WTC11 (cell line): ENCODE measurements around the gene ARF6. TPM values are rescaled to one million over a fixed set of nuclear protein-coding genes. Genes with fewer than 3 reads are reported as not detected.

ENCODE experiments used
- ATAC-seq: fragments of 200-7000 bp; cut with Tn5 transposase; 2 replicates; pipeline ENCODE4 v1.10.0; 2021; ENCODE audit warnings: mild to moderate bottlenecking, moderate library complexity
- CTCF ChIA-PET: fragments of 300-600 bp; sonication (Branson Sonifier 250); formaldehyde crosslinking; loops from one replicate; lab custom pipeline; 2021; ENCODE audit warnings: antibody characterized with exemption; lab: Charles Lee
- POLR2A ChIA-PET: fragments of 350-600 bp; sonication (Branson Sonifier 250); formaldehyde crosslinking; loops from one replicate; lab custom pipeline; 2021; ENCODE audit warnings: antibody characterized with exemption; lab: Charles Lee
- DNase-seq: peaks from one replicate; pipeline ENCODE4 v3.0.0; 2021; ENCODE audit warnings: low spot score
- H3K27ac Mint-ChIP-seq: 2 replicates; pipeline ENCODE4 v1.8.0; 2021; ENCODE audit warnings: mixed read lengths
- H3K27me3 Mint-ChIP-seq: 2 replicates; pipeline ENCODE4 v1.8.0; 2021; ENCODE audit warnings: low read depth, mild to moderate bottlenecking, moderate library complexity, mixed read lengths
- H3K36me3 Mint-ChIP-seq: 2 replicates; pipeline ENCODE4 v1.8.0; 2021; ENCODE audit warnings: mixed read lengths
- H3K4me1 Mint-ChIP-seq: 2 replicates; pipeline ENCODE4 v1.8.0; 2022; ENCODE audit warnings: mixed read lengths
- H3K4me3 Mint-ChIP-seq: 2 replicates; pipeline ENCODE4 v1.8.0; 2021; ENCODE audit warnings: mild to moderate bottlenecking, moderate library complexity, mixed read lengths
- H3K9me3 Mint-ChIP-seq: 2 replicates; pipeline ENCODE4 v1.8.0; 2021; ENCODE audit warnings: mixed read lengths
- CBFB ChIP-seq: sonication (generic); formaldehyde crosslinking; IDR thresholded peaks from 2 replicates; pipeline ENCODE4 v1.8.1; 2022; ENCODE audit warnings: mild to moderate bottlenecking, low read depth, missing genetic modification reagents
- FOXJ3 ChIP-seq: sonication (generic); formaldehyde crosslinking; IDR thresholded peaks from 2 replicates; pipeline ENCODE4 v1.9.0; 2021; ENCODE audit warnings: missing genetic modification reagents, mild to moderate bottlenecking, borderline replicate concordance
- JAZF1 ChIP-seq: fragments of 250-450 bp; sonication (Bioruptor Pico); IDR thresholded peaks from 2 replicates; pipeline ENCODE4 v1.9.0; 2021; ENCODE audit warnings: moderate library complexity, mild to moderate bottlenecking, inconsistent platforms
- JUN ChIP-seq: sonication (generic); formaldehyde crosslinking; IDR thresholded peaks from 2 replicates; pipeline ENCODE4 v1.8.0; 2023; ENCODE audit warnings: mild to moderate bottlenecking, missing genetic modification reagents
- KAT7 ChIP-seq: sonication (generic); formaldehyde crosslinking; IDR thresholded peaks from 2 replicates; pipeline ENCODE4 v1.8.1; 2023; ENCODE audit warnings: missing genetic modification reagents, mild to moderate bottlenecking, borderline replicate concordance
- RELA ChIP-seq: sonication (generic); formaldehyde crosslinking; IDR thresholded peaks from 2 replicates; pipeline ENCODE4 v1.8.1; 2022; ENCODE audit warnings: missing genetic modification reagents, mild to moderate bottlenecking, borderline replicate concordance
- TEAD4 ChIP-seq: sonication (generic); formaldehyde crosslinking; IDR thresholded peaks from 2 replicates; pipeline ENCODE4 v1.8.0; 2022; ENCODE audit warnings: mild to moderate bottlenecking, missing genetic modification reagents
- USF1 ChIP-seq: sonication (generic); formaldehyde crosslinking; IDR thresholded peaks from 2 replicates; pipeline ENCODE4 v1.8.0; 2022; ENCODE audit warnings: mild to moderate bottlenecking, missing genetic modification reagents
- ZNF219 ChIP-seq: sonication (generic); formaldehyde crosslinking; IDR thresholded peaks from 2 replicates; pipeline ENCODE4 v1.8.0; 2023; ENCODE audit warnings: missing genetic modification reagents, mild to moderate bottlenecking, borderline replicate concordance
- ZNF232 ChIP-seq: sonication (generic); formaldehyde crosslinking; IDR thresholded peaks from 2 replicates; pipeline ENCODE4 v1.8.0; 2022; ENCODE audit warnings: mild to moderate bottlenecking, missing genetic modification reagents
- ZNF416 ChIP-seq: fragments of 250-450 bp; sonication (Bioruptor Pico); IDR thresholded peaks from 2 replicates; pipeline ENCODE4 v1.9.0; 2021; ENCODE audit warnings: mild to moderate bottlenecking, inconsistent platforms
- ZNF532 ChIP-seq: fragments of 250-450 bp; sonication (Bioruptor Pico); IDR thresholded peaks from 2 replicates; pipeline ENCODE4 v1.9.0; 2021; ENCODE audit warnings: mild to moderate bottlenecking, borderline replicate concordance
- total RNA-seq: library from RNA; stranded (reverse); gene quantifications from 3 replicates; pipeline ENCODE4 v1.2.3, GENCODE V29; 2021
- TF ChIP-seq, protein P1 (sequence below): sonication (generic); formaldehyde crosslinking; IDR thresholded peaks from 2 replicates; pipeline ENCODE4 v1.8.0; 2022; ENCODE audit warnings: mild to moderate bottlenecking, missing genetic modification reagents
- TF ChIP-seq, protein P2 (sequence below): sonication (generic); formaldehyde crosslinking; IDR thresholded peaks from 2 replicates; pipeline ENCODE4 v1.8.1; 2023; ENCODE audit warnings: mild to moderate bottlenecking, missing genetic modification reagents, moderate library complexity

Gene ARF6
- total RNA-seq, 1 experiment from 2014 or later: 55.9 TPM

GRCh38 chr14:49919825-49920659, 27.2 kb downstream of the ARF6 start:
- no peak for ATAC-seq

GRCh38 chr14:49920935-49921334, 28.1 kb downstream of the ARF6 start:
- ChIA-PET CTCF (no interaction called here), POLR2A (interaction anchor here (0.5 kb wide), 1 partner anchor 11 kb away, joined by 3 read pairs; no protein-coding TSS in a partner anchor)
- Mint-ChIP-seq H3K36me3 (no peaks in the 10 kb centered on the region), H3K9me3 (peaks cover 4% of the 10 kb centered on the region), H3K27ac (no peak overlapping the region), H3K27me3 (no peaks in the 10 kb centered on the region), H3K4me1 (no peaks in the 10 kb centered on the region; the same call in 1 of the 2 replicates), H3K4me3 (no peak overlapping the region)
- DNase-seq (no peak), ATAC-seq (no peak)
- TF ChIP-seq JUN (CRISPR knock-in tag) (no peak), JAZF1 (no peak), CBFB (CRISPR knock-in tag) (no peak)
- TF ChIP-seq, protein P1, sequence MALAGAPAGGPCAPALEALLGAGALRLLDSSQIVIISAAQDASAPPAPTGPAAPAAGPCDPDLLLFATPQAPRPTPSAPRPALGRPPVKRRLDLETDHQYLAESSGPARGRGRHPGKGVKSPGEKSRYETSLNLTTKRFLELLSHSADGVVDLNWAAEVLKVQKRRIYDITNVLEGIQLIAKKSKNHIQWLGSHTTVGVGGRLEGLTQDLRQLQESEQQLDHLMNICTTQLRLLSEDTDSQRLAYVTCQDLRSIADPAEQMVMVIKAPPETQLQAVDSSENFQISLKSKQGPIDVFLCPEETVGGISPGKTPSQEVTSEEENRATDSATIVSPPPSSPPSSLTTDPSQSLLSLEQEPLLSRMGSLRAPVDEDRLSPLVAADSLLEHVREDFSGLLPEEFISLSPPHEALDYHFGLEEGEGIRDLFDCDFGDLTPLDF (CRISPR knock-in tag): no peak

More at GRCh38 chr14:49919825-49920659, 27.2 kb downstream of the ARF6 start:
- Mint-ChIP-seq H3K9me3 (peaks cover 4% of the 10 kb centered on the region), H3K4me3 (no peak overlapping the region), H3K27ac (no peak overlapping the region), H3K27me3 (no peaks in the 10 kb centered on the region), H3K4me1 (no peaks in the 10 kb centered on the region; the same call in 1 of the 2 replicates), H3K36me3 (no peaks in the 10 kb centered on the region)
- POLR2A ChIA-PET: interaction anchor here (0.5 kb wide), 1 partner anchor 12 kb away, joined by 3 read pairs; no protein-coding TSS in a partner anchor
- no peak for TF ChIP-seq KAT7 (CRISPR knock-in tag)
- no peak for TF ChIP-seq FOXJ3
- no peak for DNase-seq
- CTCF ChIA-PET: no interaction called here

GRCh38 chr14:49921401-49921800, 28.5 kb downstream of the ARF6 start:
- Mint-ChIP-seq H3K27ac (no peak overlapping the region), H3K9me3 (peaks cover 4% of the 10 kb centered on the region), H3K4me1 (no peaks in the 10 kb centered on the region; the same call in 1 of the 2 replicates), H3K27me3 (no peaks in the 10 kb centered on the region), H3K36me3 (no peaks in the 10 kb centered on the region), H3K4me3 (no peak overlapping the region)
- CTCF ChIA-PET: no interaction called here
- ATAC-seq (no peak), DNase-seq (no peak)
- POLR2A ChIA-PET: no interaction called here
- TF ChIP-seq JUN (CRISPR knock-in tag) (no peak), TEAD4 (CRISPR knock-in tag) (no peak), ZNF232 (CRISPR knock-in tag) (no peak), ZNF416 (CRISPR knock-in tag) (no peak), ZNF532 (CRISPR knock-in tag) (no peak), RELA (CRISPR knock-in tag) (no peak), ZNF219 (CRISPR knock-in tag) (no peak), USF1 (CRISPR knock-in tag) (no peak)
- TF ChIP-seq, protein P2, sequence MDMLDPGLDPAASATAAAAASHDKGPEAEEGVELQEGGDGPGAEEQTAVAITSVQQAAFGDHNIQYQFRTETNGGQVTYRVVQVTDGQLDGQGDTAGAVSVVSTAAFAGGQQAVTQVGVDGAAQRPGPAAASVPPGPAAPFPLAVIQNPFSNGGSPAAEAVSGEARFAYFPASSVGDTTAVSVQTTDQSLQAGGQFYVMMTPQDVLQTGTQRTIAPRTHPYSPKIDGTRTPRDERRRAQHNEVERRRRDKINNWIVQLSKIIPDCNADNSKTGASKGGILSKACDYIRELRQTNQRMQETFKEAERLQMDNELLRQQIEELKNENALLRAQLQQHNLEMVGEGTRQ (CRISPR knock-in tag): no peak
